ENCODE results near the gene ALG9. TPM values are rescaled to one million over a fixed set of nuclear protein-coding genes. Genes with fewer than 3 reads are reported as not detected.
A peak's percentile ranks its signal among the peaks of the same experiment; 100 is the strongest.

Gene ALG9
- total RNA-seq, 1 experiment from 2014 or later: 28.8 TPM

DNA sequence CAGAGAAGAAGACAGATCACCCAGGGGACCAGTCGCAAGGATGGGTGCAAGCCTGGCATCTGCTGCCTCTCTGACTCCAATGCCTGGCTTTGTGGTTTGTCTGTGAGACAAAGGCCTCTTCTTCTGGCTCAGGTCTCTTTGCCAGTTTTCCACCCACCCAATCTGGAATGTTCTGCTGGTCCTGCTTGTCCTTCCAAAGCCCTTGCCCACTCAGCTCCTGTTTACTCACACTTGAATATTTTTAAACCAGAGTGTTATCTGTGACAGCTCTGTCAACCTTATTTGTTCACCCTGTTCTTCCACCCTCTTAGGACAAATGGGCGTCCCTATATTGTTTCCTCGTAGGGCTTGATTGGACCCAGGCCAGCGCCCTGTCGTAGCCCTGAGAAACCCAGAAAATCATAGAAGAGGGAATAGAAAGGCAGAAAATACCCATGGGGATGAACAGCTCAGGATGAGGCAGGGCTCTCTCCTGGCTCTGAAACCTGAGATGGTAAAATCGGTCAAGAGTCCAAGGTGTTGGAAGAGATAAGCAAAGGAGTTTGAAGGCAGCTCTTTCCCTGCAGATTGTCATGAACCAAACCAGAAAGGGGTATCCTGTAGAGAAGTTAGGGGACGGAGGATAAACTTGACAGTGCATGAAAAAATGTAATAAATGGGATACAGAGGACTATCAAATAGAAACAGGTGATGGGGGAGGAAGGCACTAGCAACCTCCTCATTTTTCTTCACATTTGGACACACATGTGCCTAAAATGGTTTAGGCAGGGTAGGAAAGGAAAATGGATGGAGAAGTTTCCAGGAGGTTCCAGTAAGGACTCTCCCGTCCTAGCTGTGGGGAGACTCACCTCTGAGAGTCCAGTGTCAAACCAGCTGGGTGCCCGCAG, 39.5 kb upstream of the ALG9 start:
- Mint-ChIP-seq H3K27ac (ENCODE audit: low read depth, unreplicated experiment) (peak overlapping the region; percentile 86), H3K4me1 (ENCODE audit: insufficient read depth, unreplicated experiment) (peaks cover 18% of the 10 kb centered on the region), H3K36me3 (ENCODE audit: insufficient read depth, unreplicated experiment) (no peaks in the 10 kb centered on the region), H3K9me3 (ENCODE audit: unreplicated experiment) (no peaks in the 10 kb centered on the region), H3K4me3 (ENCODE audit: unreplicated experiment) (peak overlapping the region; percentile 41), H3K27me3 (ENCODE audit: insufficient read depth, unreplicated experiment) (no peaks in the 10 kb centered on the region)
- CTCF ChIA-PET: interaction anchor here (0.5 to 2.2 kb wide), 6 partner anchors 21 to 1836 kb away, joined by 3 to 12 read pairs (median 3); no protein-coding TSS in a partner anchor
- intact Hi-C loops (cut with micrococcal nuclease): no loop called here
- TSS peak; percentile 56 for BruUV-seq (replicated peaks)
- TF ChIP-seq, protein P1, sequence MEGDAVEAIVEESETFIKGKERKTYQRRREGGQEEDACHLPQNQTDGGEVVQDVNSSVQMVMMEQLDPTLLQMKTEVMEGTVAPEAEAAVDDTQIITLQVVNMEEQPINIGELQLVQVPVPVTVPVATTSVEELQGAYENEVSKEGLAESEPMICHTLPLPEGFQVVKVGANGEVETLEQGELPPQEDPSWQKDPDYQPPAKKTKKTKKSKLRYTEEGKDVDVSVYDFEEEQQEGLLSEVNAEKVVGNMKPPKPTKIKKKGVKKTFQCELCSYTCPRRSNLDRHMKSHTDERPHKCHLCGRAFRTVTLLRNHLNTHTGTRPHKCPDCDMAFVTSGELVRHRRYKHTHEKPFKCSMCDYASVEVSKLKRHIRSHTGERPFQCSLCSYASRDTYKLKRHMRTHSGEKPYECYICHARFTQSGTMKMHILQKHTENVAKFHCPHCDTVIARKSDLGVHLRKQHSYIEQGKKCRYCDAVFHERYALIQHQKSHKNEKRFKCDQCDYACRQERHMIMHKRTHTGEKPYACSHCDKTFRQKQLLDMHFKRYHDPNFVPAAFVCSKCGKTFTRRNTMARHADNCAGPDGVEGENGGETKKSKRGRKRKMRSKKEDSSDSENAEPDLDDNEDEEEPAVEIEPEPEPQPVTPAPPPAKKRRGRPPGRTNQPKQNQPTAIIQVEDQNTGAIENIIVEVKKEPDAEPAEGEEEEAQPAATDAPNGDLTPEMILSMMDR (IDR thresholded peaks at IDR 0.05; ENCODE audit: unreplicated experiment): no peak
- POLR2A ChIA-PET: interaction anchor here (0.6 to 4.6 kb wide), 15 partner anchors 12 to 187 kb away, joined by 3 to 41 read pairs (median 5); partner anchors contain the start of genes ALG9, CFAP68 and FDXACB1
- no peak for DNase-seq (ENCODE audit: unreplicated experiment)

DNA sequence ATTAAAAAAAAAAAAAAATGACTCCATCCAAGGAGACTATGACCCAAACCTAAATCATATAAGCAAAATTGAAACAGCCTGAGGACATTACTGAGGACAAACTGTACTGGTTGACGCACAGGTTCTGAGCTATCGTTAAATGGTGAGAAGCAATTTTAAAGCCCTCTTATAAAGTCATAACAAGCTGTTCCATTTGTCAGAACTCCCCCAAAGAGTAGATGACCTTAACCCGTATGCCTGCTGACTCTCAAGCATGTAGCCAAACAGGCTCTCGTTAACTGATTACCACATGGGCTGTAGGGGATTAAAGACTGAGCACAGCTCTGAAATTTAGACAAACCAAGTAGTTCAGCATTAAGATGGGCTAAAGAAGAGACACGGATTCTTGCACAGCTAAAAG, 38.0 kb upstream of the ALG9 start:
- Mint-ChIP-seq H3K27ac (ENCODE audit: low read depth, unreplicated experiment) (no peak overlapping the region), H3K27me3 (ENCODE audit: insufficient read depth, unreplicated experiment) (no peaks in the 10 kb centered on the region), H3K4me3 (ENCODE audit: unreplicated experiment) (no peak overlapping the region), H3K9me3 (ENCODE audit: unreplicated experiment) (no peaks in the 10 kb centered on the region), H3K4me1 (ENCODE audit: insufficient read depth, unreplicated experiment) (peaks cover 18% of the 10 kb centered on the region), H3K36me3 (ENCODE audit: insufficient read depth, unreplicated experiment) (no peaks in the 10 kb centered on the region)
- TF ChIP-seq, protein P1 (IDR thresholded peaks at IDR 0.05; ENCODE audit: unreplicated experiment): no peak
- no TSS peak for BruUV-seq (replicated peaks)
- ChIA-PET POLR2A (interaction anchor here (1.3 to 3.5 kb wide), 4 partner anchors 11 to 115 kb away, joined by 3 to 18 read pairs (median 11); partner anchors contain the start of gene DLAT), CTCF (no interaction called here)
- no peak for DNase-seq (ENCODE audit: unreplicated experiment)
- intact Hi-C loops (cut with micrococcal nuclease): no loop called here

DNA sequence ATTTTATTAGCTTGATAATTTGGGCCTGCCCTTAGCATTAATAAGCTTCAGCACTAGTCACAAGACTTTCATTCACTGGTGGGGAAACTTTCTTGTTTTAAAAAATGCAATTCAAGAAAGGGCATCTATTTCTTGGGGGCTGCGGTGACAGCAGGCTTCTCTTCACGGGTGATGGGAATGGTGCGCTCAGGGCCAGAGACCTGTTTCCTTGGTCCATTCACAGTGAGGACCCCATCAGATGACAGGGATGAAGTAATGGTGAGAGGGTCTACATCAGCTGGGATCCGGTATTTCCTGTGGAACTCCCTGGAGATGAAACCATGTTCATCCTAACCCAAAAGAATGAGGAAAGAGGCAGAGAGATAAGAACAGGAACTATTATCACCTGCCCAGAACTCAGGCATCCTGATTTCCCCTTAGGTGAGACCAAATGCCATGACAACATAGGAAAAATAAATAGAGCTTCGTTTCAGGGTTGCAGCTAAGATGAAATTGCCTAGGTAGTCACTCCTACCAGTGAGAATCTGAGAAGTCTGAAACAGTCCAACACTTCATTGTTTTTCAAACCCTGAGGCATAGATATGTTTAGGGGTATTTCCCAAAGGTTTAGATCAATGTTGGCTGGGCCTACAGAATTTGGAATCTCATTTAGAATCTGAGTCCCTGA, 37.4 kb upstream of the ALG9 start:
- no peaks in the 10 kb centered on the region for H3K9me3 Mint-ChIP-seq (ENCODE audit: unreplicated experiment)
- H3K27ac Mint-ChIP-seq (ENCODE audit: low read depth, unreplicated experiment): no peak overlapping the region
- no peak for DNase-seq (ENCODE audit: unreplicated experiment)
- POLR2A ChIA-PET: interaction anchor here (0.7 to 3.5 kb wide), 6 partner anchors 16 to 116 kb away, joined by 3 to 18 read pairs (median 4); partner anchors contain the start of gene DLAT
- intact Hi-C loops (cut with micrococcal nuclease): no loop called here
- H3K4me3 Mint-ChIP-seq (ENCODE audit: unreplicated experiment): no peak overlapping the region
- peaks cover 18% of the 10 kb centered on the region for H3K4me1 Mint-ChIP-seq (ENCODE audit: insufficient read depth, unreplicated experiment)
- TF ChIP-seq, protein P1 (IDR thresholded peaks at IDR 0.05; ENCODE audit: unreplicated experiment): no peak
- H3K36me3 Mint-ChIP-seq (ENCODE audit: insufficient read depth, unreplicated experiment): no peaks in the 10 kb centered on the region
- H3K27me3 Mint-ChIP-seq (ENCODE audit: insufficient read depth, unreplicated experiment): no peaks in the 10 kb centered on the region
- BruUV-seq (replicated peaks): no TSS peak
- CTCF ChIA-PET: interaction anchor here (1.2 kb wide), 1 partner anchor 31 kb away, joined by 3 read pairs; no protein-coding TSS in a partner anchor

DNA sequence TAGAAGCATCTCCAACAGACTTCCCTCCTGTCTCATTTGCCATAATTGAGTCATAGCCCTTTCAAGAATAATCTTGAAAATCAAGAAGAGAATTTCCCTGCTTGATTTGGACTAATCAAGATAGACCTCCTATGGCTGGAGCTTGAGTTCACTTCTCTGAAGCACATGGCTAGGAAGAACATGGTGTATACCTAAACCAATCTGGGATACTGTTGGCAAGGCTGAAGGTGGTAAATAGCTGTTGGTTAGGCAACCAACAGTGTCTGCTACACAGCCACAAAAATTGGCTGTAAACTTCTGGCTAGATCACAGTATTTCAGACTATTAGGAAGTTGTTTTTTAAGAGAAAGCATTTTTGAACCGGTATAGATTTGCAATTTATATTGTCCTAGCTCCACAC, 35.3 kb upstream of the ALG9 start:
- no peak for DNase-seq (ENCODE audit: unreplicated experiment)
- no peaks in the 10 kb centered on the region for H3K27me3 Mint-ChIP-seq (ENCODE audit: insufficient read depth, unreplicated experiment)
- ChIA-PET POLR2A (interaction anchor here (1.5 kb wide), 1 partner anchor 8 kb away, joined by 5 read pairs; no protein-coding TSS in a partner anchor), CTCF (interaction anchor here (0.6 to 1.0 kb wide), 2 partner anchors 53 to 75 kb away, joined by 4 to 7 read pairs; no protein-coding TSS in a partner anchor)
- intact Hi-C loops (cut with micrococcal nuclease): no loop called here
- no peaks in the 10 kb centered on the region for H3K36me3 Mint-ChIP-seq (ENCODE audit: insufficient read depth, unreplicated experiment)
- TF ChIP-seq, protein P1 (IDR thresholded peaks at IDR 0.05; ENCODE audit: unreplicated experiment): no peak
- no peak overlapping the region for H3K4me3 Mint-ChIP-seq (ENCODE audit: unreplicated experiment)
- H3K9me3 Mint-ChIP-seq (ENCODE audit: unreplicated experiment): no peaks in the 10 kb centered on the region
- peaks cover 11% of the 10 kb centered on the region for H3K4me1 Mint-ChIP-seq (ENCODE audit: insufficient read depth, unreplicated experiment)
- H3K27ac Mint-ChIP-seq (ENCODE audit: low read depth, unreplicated experiment): no peak overlapping the region
- no TSS peak for BruUV-seq (replicated peaks)
